Endothelial cell of hepatic sinusoid (primary cell): ENCODE measurements around the gene OR8K3.

Experiments used
- in situ Hi-C: cut with HindIII; loops from 2 replicates; pipeline ENCODE4 v1.10.0; 2017; ENCODE audit warnings: low sequenced_read_pairs

The OR8K3 gene

GRCh38 chr11:56314844-56315243 is at the start of gene OR8K3:
TSS of gene OR8K3 (plus strand) at chr11:56315144. CDS start at chr11:56318307, 3,163 bp downstream.
- in situ Hi-C loops = no loop called here

GRCh38 chr11:56271092-56271491 is 43.9 kb upstream of the OR8K3 start:
- in situ Hi-C loops = no loop called here

- in situ Hi-C loops = no loop called here
Measured at GRCh38 chr11:56273854-56274253, 41.1 kb upstream of the OR8K3 start, which contains the start of gene OR5T1. TSS of gene OR5T1 (plus strand) at chr11:56274154. CDS start at chr11:56275639, 1,485 bp downstream.

- in situ Hi-C loops = no loop called here
Measured at GRCh38 chr11:56292154-56292553, 22.8 kb upstream of the OR8K3 start, which contains the start of gene OR8H1. TSS of gene OR8H1 (minus strand) at chr11:56292254. CDS start at chr11:56291062, 1,192 bp downstream.

GRCh38 chr11:56296898-56297297 is 18.0 kb upstream of the OR8K3 start:
- in situ Hi-C loops = no loop called here

- in situ Hi-C loops = no loop called here
Measured at GRCh38 chr11:56307836-56308235, 7.1 kb upstream of the OR8K3 start.

GRCh38 chr11:56331861-56332491 is 17.0 kb downstream of the OR8K3 start:
- in situ Hi-C loops = no loop called here

GRCh38 chr11:56333156-56333555 is 18.2 kb downstream of the OR8K3 start:
- in situ Hi-C loops = no loop called here

GRCh38 chr11:56340289-56340688 is 25.3 kb downstream of the OR8K3 start:
- in situ Hi-C loops = no loop called here

- in situ Hi-C loops = no loop called here
Measured at GRCh38 chr11:56345739-56346138, 30.8 kb downstream of the OR8K3 start, which contains the start of gene OR8K1. TSS of gene OR8K1 (plus strand) at chr11:56346039. CDS start at chr11:56346039, 0 bp downstream.

- in situ Hi-C loops = no loop called here
Measured at GRCh38 chr11:56353991-56354390, 39.0 kb downstream of the OR8K3 start, which contains the start of gene OR8J1. TSS of gene OR8J1 (plus strand) at chr11:56354291. CDS start at chr11:56360247, 5,956 bp downstream.
